Measurements from ENCODE around the gene HSPA1L. TPM values are rescaled to one million over a fixed set of nuclear protein-coding genes. Genes with fewer than 3 reads are reported as not detected.

The HSPA1L gene
- total and polyA plus RNA-seq, 2 donors (not counting 3 experiments of a cell fraction or from before 2014, with no cell fraction given): 0.32 to 0.77 TPM

GRCh38 chr6:31770860-31771259 is 44.2 kb downstream of the HSPA1L start:
- CTCF ChIA-PET: interaction anchor here (1.2 to 6.6 kb wide), 7 partner anchors 9 to 87 kb away, joined by 3 to 61 read pairs (median 29); partner anchors contain the start of genes CLIC1, DDAH2 and MSH5
- POLR2A ChIA-PET: interaction anchor here (0.7 kb wide), 1 partner anchor 60 kb away, joined by 7 read pairs; no protein-coding TSS in a partner anchor
- H3K36me3 ChIP-seq (ENCODE audit: control insufficient read depth in 2 of 2, extremely low read depth in 1 of 2, insufficient read depth in 2 of 2, low read length in 2 of 2): no peaks in the 10 kb centered on the region

GRCh38 chr6:31769684-31770371 is 45.3 kb downstream of the HSPA1L start:
- Histone ChIP-seq H3K4me1 (ENCODE audit: control insufficient read depth, extremely low read depth, insufficient read depth, low read length) (no peaks in the 10 kb centered on the region), H3K36me3 (ENCODE audit: control insufficient read depth in 2 of 2, extremely low read depth in 1 of 2, insufficient read depth in 2 of 2, low read length in 2 of 2) (no peaks in the 10 kb centered on the region), H3K27ac (ENCODE audit: insufficient read depth, low read depth, low read length) (no peak overlapping the region), H3K4me3 (replicated peaks in 1 of 3; ENCODE audit: insufficient read depth in 1 of 3, low read depth in 1 of 3, low read length in 3 of 3) (no peak overlapping the region), H4K20me1 (replicated peaks; ENCODE audit: control insufficient read depth, extremely low read depth, insufficient read depth, low read length) (no peaks in the 10 kb centered on the region), H3K9me3 (replicated peaks; ENCODE audit: control insufficient read depth, insufficient read depth, low read length) (no peaks in the 10 kb centered on the region), H3K27me3 (ENCODE audit: control insufficient read depth in 2 of 2, insufficient read depth in 2 of 2, low read length in 2 of 2) (no peaks in the 10 kb centered on the region), H3K79me2 (ENCODE audit: control insufficient read depth, insufficient read depth, low read length) (no peaks in the 10 kb centered on the region), H3K9me1 (replicated peaks; ENCODE audit: control insufficient read depth, extremely low read depth, insufficient read depth, low read length) (no peaks in the 10 kb centered on the region), H3K4me2 (ENCODE audit: insufficient read depth, low read length) (no peak overlapping the region), H3K9ac (replicated peaks; ENCODE audit: extremely low read depth, insufficient read depth, low read length) (no peak overlapping the region), H2AFZ (ENCODE audit: low read depth, low read length) (no peak overlapping the region)
- DNase-seq (ENCODE audit: low read depth, low spot score) (peak; percentile 66), FAIRE-seq (no peak)
- no TSS peak for BruUV-seq (replicated peaks)
- intact Hi-C loops (cut with micrococcal nuclease) (loop anchor here (1.0 to 5.0 kb wide), 4 partner anchors 32 to 223 kb away; partner anchors contain the start of genes ATP6V1G2, DDAH2 and NFKBIL1), dilution Hi-C loops (cut with MboI; ENCODE audit: extremely low pct_ligation_motif_present, low sequenced_read_pairs) (no loop called here)
- no peak for TF ChIP-seq FOS (IDR thresholded peaks at IDR 0.05; ENCODE audit: borderline replicate concordance, insufficient read depth, low read length)
- TF ChIP-seq POLR2AphosphoS5 (IDR thresholded peaks at IDR 0.05; ENCODE audit: insufficient read depth, low read depth, low read length): no peak
- peak; percentile 83 to 88 for TF ChIP-seq CTCF (IDR thresholded peaks at IDR 0.05; ENCODE audit: extremely low read depth in 1 of 2, insufficient read depth in 1 of 2, low read depth in 1 of 2, low read length in 2 of 2)
- no peak for TF ChIP-seq MAX (IDR thresholded peaks at IDR 0.05; ENCODE audit: insufficient read depth, insufficient read length)
- no peak for TF ChIP-seq JUN (IDR thresholded peaks at IDR 0.05; ENCODE audit: borderline replicate concordance, insufficient read depth, insufficient read length, low read depth)
- CTCF ChIA-PET: interaction anchor here (0.5 to 6.6 kb wide), 34 partner anchors 8 to 222 kb away, joined by 3 to 61 read pairs (median 5); partner anchors contain the start of genes ABHD16A, CLIC1, DDAH2 and HSPA1B
- POLR2A ChIA-PET: interaction anchor here (0.7 to 1.2 kb wide), 4 partner anchors 34 to 45 kb away, joined by 3 to 4 read pairs (median 3); partner anchors contain the start of genes CLIC1, DDAH2, HSPA1A and HSPA1L

More at GRCh38 chr6:31770860-31771259, 44.2 kb downstream of the HSPA1L start:
- dilution Hi-C loops (cut with MboI; ENCODE audit: extremely low pct_ligation_motif_present, low sequenced_read_pairs) (no loop called here), intact Hi-C loops (cut with micrococcal nuclease) (loop anchor here (5.0 kb wide), 1 partner anchor 224 kb away; the partner anchor contains the start of genes ATP6V1G2 and NFKBIL1)
- Histone ChIP-seq H3K4me3 (replicated peaks in 1 of 3; ENCODE audit: insufficient read depth in 1 of 3, low read depth in 1 of 3, low read length in 3 of 3) (no peak overlapping the region), H4K20me1 (replicated peaks; ENCODE audit: control insufficient read depth, extremely low read depth, insufficient read depth, low read length) (no peaks in the 10 kb centered on the region), H3K9me3 (replicated peaks; ENCODE audit: control insufficient read depth, insufficient read depth, low read length) (no peaks in the 10 kb centered on the region), H3K4me2 (ENCODE audit: insufficient read depth, low read length) (no peak overlapping the region), H2AFZ (ENCODE audit: low read depth, low read length) (no peak overlapping the region), H3K79me2 (ENCODE audit: control insufficient read depth, insufficient read depth, low read length) (no peaks in the 10 kb centered on the region), H3K9ac (replicated peaks; ENCODE audit: extremely low read depth, insufficient read depth, low read length) (no peak overlapping the region), H3K9me1 (replicated peaks; ENCODE audit: control insufficient read depth, extremely low read depth, insufficient read depth, low read length) (no peaks in the 10 kb centered on the region), H3K27me3 (ENCODE audit: control insufficient read depth in 2 of 2, insufficient read depth in 2 of 2, low read length in 2 of 2) (no peaks in the 10 kb centered on the region), H3K27ac (ENCODE audit: insufficient read depth, low read depth, low read length) (no peak overlapping the region), H3K4me1 (ENCODE audit: control insufficient read depth, extremely low read depth, insufficient read depth, low read length) (no peaks in the 10 kb centered on the region)
- TF ChIP-seq POLR2AphosphoS5 (IDR thresholded peaks at IDR 0.05; ENCODE audit: insufficient read depth, low read depth, low read length): no peak
- TF ChIP-seq POLR2A (IDR thresholded peaks at IDR 0.05; ENCODE audit: low read depth, low read length): no peak
- TF ChIP-seq FOS (IDR thresholded peaks at IDR 0.05; ENCODE audit: borderline replicate concordance, insufficient read depth, low read length): no peak
- no peak for TF ChIP-seq MYC (IDR thresholded peaks at IDR 0.05; ENCODE audit: low read depth, low read length)
- TF ChIP-seq EZH2 (IDR thresholded peaks at IDR 0.05; ENCODE audit: borderline replicate concordance, low read depth, low read length, severe bottlenecking): no peak
- no peak for TF ChIP-seq JUN (IDR thresholded peaks at IDR 0.05; ENCODE audit: borderline replicate concordance, insufficient read depth, insufficient read length, low read depth)
- no peak for TF ChIP-seq GATA2 (IDR thresholded peaks at IDR 0.05; ENCODE audit: insufficient read depth, insufficient read length, low read depth, low read length)
- no peak for TF ChIP-seq MAX (IDR thresholded peaks at IDR 0.05; ENCODE audit: insufficient read depth, insufficient read length)
- FAIRE-seq (no peak), DNase-seq (ENCODE audit: low read depth, low spot score) (no peak)
- BruUV-seq (replicated peaks): no TSS peak
